Central memory CD8-positive, alpha-beta T cell (primary cell): Measurements from ENCODE around the gene AGT.
"Not testable (repeated sequence)": the region's sequence is repeated elsewhere in the genome, so short reads cannot be mapped to it uniquely, and the experiment has no call there.

Experiments
- ATAC-seq: fragments of 150-1000 bp; cut with Tn5 transposase; replicated peaks from 2 replicates; pipeline ENCODE4 v1.10.0; 2022; ENCODE audit warnings: mild to moderate bottlenecking, moderate FRiP score, moderate number of reproducible peaks; ENCODE audit not compliant: poor library complexity, severe bottlenecking; ENCODE audit errors: extremely low read depth
- DNase-seq, 2 donors: peaks; one replicate each; pipeline ENCODE4 v3.0.0; 2021; ENCODE audit warnings: low spot score in 2 of 2
- H3K27ac Mint-ChIP-seq: one replicate; pipeline ENCODE4 v1.8.0; 2022; ENCODE audit warnings: low read depth, mild to moderate bottlenecking, moderate library complexity, mixed read lengths
- H3K27me3 Mint-ChIP-seq: one replicate; pipeline ENCODE4 v1.8.0; 2022; ENCODE audit warnings: mixed read lengths
- H3K36me3 Mint-ChIP-seq: one replicate; pipeline ENCODE4 v1.8.0; 2022; ENCODE audit warnings: mild to moderate bottlenecking, moderate library complexity, mixed read lengths; ENCODE audit not compliant: insufficient read depth
- H3K4me1 Mint-ChIP-seq: one replicate; pipeline ENCODE4 v1.8.0; 2022; ENCODE audit warnings: mixed read lengths
- H3K4me3 Mint-ChIP-seq: one replicate; pipeline ENCODE4 v1.8.0; 2022; ENCODE audit warnings: mild to moderate bottlenecking, moderate library complexity, mixed read lengths
- H3K9me3 Mint-ChIP-seq: one replicate; pipeline ENCODE4 v1.8.0; 2022; ENCODE audit warnings: mixed read lengths

The AGT gene

DNA sequence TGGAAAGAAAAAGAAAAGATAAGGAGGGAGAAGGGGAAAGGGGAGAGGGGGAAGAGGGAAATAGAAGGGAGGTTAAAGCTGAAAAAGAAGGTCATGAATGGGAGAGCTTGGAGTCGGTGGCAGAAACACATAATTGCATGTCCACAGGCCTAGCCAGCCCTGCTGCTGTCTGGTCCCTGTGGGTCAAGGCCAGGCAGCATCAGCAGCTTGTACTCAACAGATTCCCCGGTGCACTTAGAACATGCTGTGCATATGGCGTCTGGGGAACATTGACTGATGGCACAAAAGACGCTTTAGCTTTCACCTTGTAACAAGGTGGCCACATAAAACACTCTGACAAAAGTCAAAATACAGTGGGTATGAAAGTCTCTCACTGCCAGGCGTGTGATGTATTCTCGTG, 45.7 kb downstream of the AGT start:
- Mint-ChIP-seq H3K27me3 (no peaks in the 10 kb centered on the region), H3K9me3 (no peaks in the 10 kb centered on the region), H3K4me3 (no peak overlapping the region), H3K27ac (no peak overlapping the region), H3K36me3 (peaks cover 69% of the 10 kb centered on the region), H3K4me1 (no peaks in the 10 kb centered on the region)
- no peak for DNase-seq
- ATAC-seq: no peak

DNA sequence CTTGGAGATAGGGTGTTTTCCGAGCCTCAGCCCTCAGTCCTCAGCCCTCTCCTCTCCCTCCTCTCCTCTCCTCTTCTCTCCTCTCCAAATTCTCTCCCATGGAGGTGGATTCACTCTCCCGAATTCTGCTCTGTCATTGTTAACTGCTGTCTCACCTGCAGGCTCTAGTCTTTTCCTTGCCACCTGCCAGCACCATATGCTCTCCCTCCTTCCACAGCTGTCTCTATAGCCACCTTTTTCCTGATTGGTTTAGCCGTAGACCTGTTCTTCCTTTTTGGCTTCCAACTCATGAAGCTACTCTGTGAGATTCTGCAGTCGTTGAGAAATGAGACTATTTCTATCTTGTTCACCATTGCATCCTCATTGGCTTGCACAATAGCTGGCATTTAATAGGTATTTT, 51.9 kb downstream of the AGT start:
- no peak overlapping the region for H3K4me3 Mint-ChIP-seq
- peaks cover 54% of the 10 kb centered on the region for H3K36me3 Mint-ChIP-seq
- H3K27ac Mint-ChIP-seq: no peak overlapping the region
- H3K9me3 Mint-ChIP-seq: no peaks in the 10 kb centered on the region
- no peaks in the 10 kb centered on the region for H3K27me3 Mint-ChIP-seq
- DNase-seq: no peak
- no peak for ATAC-seq
- peaks cover 8% of the 10 kb centered on the region for H3K4me1 Mint-ChIP-seq

DNA sequence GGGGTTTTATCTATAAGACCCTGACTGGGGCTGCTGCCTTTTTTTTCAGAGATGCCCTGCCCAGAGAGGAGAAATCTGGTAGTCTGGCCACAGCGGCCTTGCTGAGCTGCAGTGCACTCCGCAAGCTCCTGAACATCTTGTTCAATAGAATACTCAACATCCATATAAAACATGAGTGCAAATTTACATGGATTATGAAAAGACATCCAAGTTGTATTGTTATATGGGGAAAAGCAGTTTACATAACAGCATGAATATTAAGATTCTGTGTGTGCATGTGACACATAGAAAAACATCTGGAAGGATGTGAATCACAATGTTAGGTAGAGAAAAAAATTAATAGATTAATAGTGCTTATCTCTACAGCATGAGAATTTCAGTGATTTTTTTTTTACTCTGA, 55.2 kb downstream of the AGT start:
- Mint-ChIP-seq H3K4me3 (no peak overlapping the region), H3K4me1 (peaks cover 41% of the 10 kb centered on the region), H3K27me3 (no peaks in the 10 kb centered on the region), H3K36me3 (peaks cover 33% of the 10 kb centered on the region), H3K27ac (no peak overlapping the region), H3K9me3 (no peaks in the 10 kb centered on the region)
- DNase-seq: no peak
- no peak for ATAC-seq

DNA sequence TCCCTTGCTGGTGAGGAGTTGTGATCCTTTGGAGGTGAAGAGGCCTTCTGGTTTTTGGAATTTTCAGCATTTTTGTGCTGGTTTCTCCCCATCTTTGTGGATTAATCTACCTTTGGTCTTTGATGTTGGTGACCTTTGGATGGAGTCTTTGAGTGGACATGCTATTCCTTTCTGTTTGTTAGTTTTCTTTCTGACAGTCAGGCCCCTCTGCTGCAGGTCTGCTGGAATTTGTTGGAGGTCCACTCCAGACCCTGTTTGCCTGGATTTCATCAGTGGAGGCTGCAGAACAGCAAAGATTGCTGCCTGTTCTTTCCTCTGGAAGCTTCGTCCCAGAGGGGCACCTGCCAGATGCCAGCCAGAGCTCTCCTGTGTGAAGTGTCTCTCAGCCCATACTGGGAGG, 55.8 kb downstream of the AGT start:
- Mint-ChIP-seq H3K4me1 (peaks cover 47% of the 10 kb centered on the region), H3K36me3 (peaks cover 29% of the 10 kb centered on the region)
- H3K27ac Mint-ChIP-seq: not testable (repeated sequence)

DNA sequence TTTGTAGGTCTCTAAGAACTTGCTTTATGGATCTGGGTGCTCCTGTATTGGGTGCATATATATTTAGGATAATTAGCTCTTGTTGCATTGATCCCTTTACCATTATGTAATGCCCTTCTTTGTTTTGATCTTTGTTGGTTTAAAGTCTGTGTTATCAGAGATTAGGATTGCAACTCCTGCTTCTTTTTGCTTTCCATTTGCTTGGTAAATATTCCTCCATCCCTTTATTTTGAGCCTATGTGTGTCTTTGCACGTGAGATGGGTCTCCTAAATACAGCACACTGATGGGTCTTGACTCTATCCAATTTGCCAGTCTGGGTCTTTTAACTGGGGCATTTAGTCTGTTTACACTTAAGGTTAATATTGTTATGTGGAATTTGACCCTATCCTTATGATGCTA, 57.2 kb downstream of the AGT start:
- H3K9me3 Mint-ChIP-seq: not testable (repeated sequence)

More for the DNA sequence above, 55.8 kb downstream of the AGT start:
- H3K9me3 Mint-ChIP-seq, H3K4me3 Mint-ChIP-seq, H3K27me3 Mint-ChIP-seq, DNase-seq, ATAC-seq: not testable (repeated sequence)

More for the DNA sequence above, 57.2 kb downstream of the AGT start:
- Mint-ChIP-seq H3K36me3 (peaks cover 18% of the 10 kb centered on the region), H3K4me1 (peaks cover 56% of the 10 kb centered on the region)
- ATAC-seq, H3K27me3 Mint-ChIP-seq, DNase-seq, H3K4me3 Mint-ChIP-seq, H3K27ac Mint-ChIP-seq: not testable (repeated sequence)
